Uterus (tissue), 2 donors: ENCODE results near the gene AK5.

Experiments
- CTCF ChIP-seq, 4 experiments: fragments of 200-600 bp in 2 of 4; fragments of 450-650 bp in 2 of 4; sonication (generic) in 2 of 4; IDR thresholded peaks; one replicate each; pipeline ENCODE4 v1.5.1; 2016 to 2019; ENCODE audit warnings: antibody characterized with exemption in 4 of 4, mild to moderate bottlenecking in 2 of 4, moderate library complexity in 1 of 4
- POLR2A ChIP-seq, 2 donors: fragments of 450-650 bp; IDR thresholded peaks; one replicate each; pipeline ENCODE4 v1.6.1; 2016; ENCODE audit warnings: antibody characterized with exemption in 2 of 2, mild to moderate bottlenecking in 1 of 2, moderate library complexity in 1 of 2

GRCh38 chr1:77463216-77463615 lies 181.4 kb downstream of the AK5 start:
- TF ChIP-seq CTCF (IDR thresholded peaks at IDR 0.05) (no peak), POLR2A (IDR thresholded peaks at IDR 0.05) (no peak)
